Measurements from ENCODE around the gene B2M.
"Not testable (repeated sequence)": the region's sequence is repeated elsewhere in the genome, so short reads cannot be mapped to it uniquely, and the experiment has no call there.

The B2M gene

GRCh38 chr15:44711096-44711742 is at the start of gene B2M, which contains the start of gene PATL2:
B2M (plus strand) TSS chr15:44711517; CDS start chr15:44711547, 30 bp downstream.
PATL2 (minus strand) TSS chr15:44711323; CDS start chr15:44676490, 34,833 bp downstream.
- DNase-seq = peak; percentile 56 to 98 (median 91)

GRCh38 chr15:44661576-44661975 is 49.7 kb upstream of the B2M start:
- no peak for DNase-seq

- peak in 34 of 56 donors; percentile 5 to 83 (median 53) for DNase-seq
Observed at GRCh38 chr15:44662478-44663409, 48.6 kb upstream of the B2M start.

- peak; percentile 65 to 98 (median 94) for DNase-seq
Observed at GRCh38 chr15:44663410-44664308, 47.7 kb upstream of the B2M start, which contains the start of gene SPG11. SPG11 (minus strand) TSS chr15:44663662; CDS start chr15:44663647, 15 bp downstream.

- no peak for DNase-seq
Observed at GRCh38 chr15:44666210-44667038, 44.9 kb upstream of the B2M start.

- DNase-seq = no peak
Observed at GRCh38 chr15:44667039-44667360, 44.3 kb upstream of the B2M start.

- DNase-seq = no peak
Observed at GRCh38 chr15:44668921-44669320, 42.4 kb upstream of the B2M start.

- no peak for DNase-seq
Observed at GRCh38 chr15:44670087-44670950, 41.0 kb upstream of the B2M start.

- no peak for DNase-seq
Observed at GRCh38 chr15:44673639-44674038, 37.7 kb upstream of the B2M start.

- no peak for DNase-seq
Observed at GRCh38 chr15:44675911-44676310, 35.4 kb upstream of the B2M start.

- DNase-seq = no peak
Observed at GRCh38 chr15:44676676-44677075, 34.6 kb upstream of the B2M start.

GRCh38 chr15:44682211-44682610 is 29.1 kb upstream of the B2M start:
- DNase-seq = no peak

- not testable (repeated sequence) for DNase-seq
Observed at GRCh38 chr15:44682809-44683682, 28.3 kb upstream of the B2M start.

GRCh38 chr15:44689318-44689717 is 22.0 kb upstream of the B2M start:
- DNase-seq = not testable (repeated sequence)

- DNase-seq = not testable (repeated sequence)
Observed at GRCh38 chr15:44690245-44690644, 21.1 kb upstream of the B2M start.

GRCh38 chr15:44692659-44693058 is 18.7 kb upstream of the B2M start:
- DNase-seq = no peak

GRCh38 chr15:44694416-44694815 is 16.9 kb upstream of the B2M start:
- no peak for DNase-seq

- no peak for DNase-seq
Observed at GRCh38 chr15:44695294-44695693, 16.0 kb upstream of the B2M start.
